H1 (cell line): ENCODE measurements around the gene ALPI. TPM values are rescaled to one million over a fixed set of nuclear protein-coding genes. Genes with fewer than 3 reads are reported as not detected.

Experiments
- BRCA1 ChIP-seq: IDR thresholded peaks from 2 replicates; pipeline ENCODE4 v1.6.1; 2012; ENCODE audit warnings: low read depth, low read length, improper control_type of control experiment
- CTBP2 ChIP-seq: IDR thresholded peaks from 2 replicates; pipeline ENCODE4 v1.7.0; 2011; ENCODE audit warnings: borderline replicate concordance, mild to moderate bottlenecking, moderate library complexity, mixed read lengths, low read length; ENCODE audit not compliant: insufficient read depth, insufficient read length
- PHF8 ChIP-seq: fragments of 200-600 bp; sonication (generic); conservative IDR thresholded peaks from 2 replicates; pipeline ENCODE4 v1.7.1; 2012; ENCODE audit warnings: low read depth, mild to moderate bottlenecking, inconsistent platforms, low read length, moderate library complexity
- SIN3A ChIP-seq, 2 experiments: IDR thresholded peaks in 1 of 2; conservative IDR thresholded peaks in 1 of 2; 2 replicates each; pipeline ENCODE4 v1.6.1; 2011 to 2012; ENCODE audit warnings: low read length in 2 of 2, improper control_type of control experiment in 1 of 2, low read depth in 1 of 2, mild to moderate bottlenecking in 1 of 2
- SP1 ChIP-seq: IDR thresholded peaks from 2 replicates; pipeline ENCODE4 v1.6.1; 2011; ENCODE audit warnings: low read depth, low read length
- ZNF274 ChIP-seq: IDR thresholded peaks from 2 replicates; pipeline ENCODE4 v1.7.0; 2012; ENCODE audit warnings: low read length, borderline replicate concordance; ENCODE audit errors: extremely low read depth
- polyA plus RNA-seq, 7 experiments: library from polyadenylated mRNA; depleted of rRNA in 3 of 7; stranded (reverse) in 5 of 7; unstranded in 2 of 7; fragments of >200 nt in 5 of 7; fragments of 200-250 nt in 2 of 7; gene quantifications; 1 replicate in 5 of 7; 2 replicates in 1 of 7; 4 replicates in 1 of 7; pipeline versions ENCODE4 v1.2.1 to v1.2.3, GENCODE V29; 2011 to 2013; ENCODE audit warnings: missing spikeins in 2 of 7, mixed read lengths in 2 of 7
- total RNA-seq: library from RNA; stranded (reverse); fragmentation: NEBNext Ultra II Directional; extraction: Animal tissue kit (Norgen Biotek cat#: 25700); gene quantifications from 2 replicates; pipeline ENCODE4 v1.2.1, GENCODE V29; 2021
- TF ChIP-seq, protein P1 (sequence below): fragments of 300-600 bp; sonication (generic); IDR thresholded peaks from 2 replicates; pipeline ENCODE4 v1.7.1; 2012; ENCODE audit warnings: low read length, moderate library complexity, mild to moderate bottlenecking, inconsistent platforms; ENCODE audit not compliant: insufficient replicate concordance

ALPI gene
- total and polyA plus RNA-seq, 2 of the 8 experiments (the other 6 are each of a cell fraction or from before 2014, with no cell fraction given), result not detected

DNA sequence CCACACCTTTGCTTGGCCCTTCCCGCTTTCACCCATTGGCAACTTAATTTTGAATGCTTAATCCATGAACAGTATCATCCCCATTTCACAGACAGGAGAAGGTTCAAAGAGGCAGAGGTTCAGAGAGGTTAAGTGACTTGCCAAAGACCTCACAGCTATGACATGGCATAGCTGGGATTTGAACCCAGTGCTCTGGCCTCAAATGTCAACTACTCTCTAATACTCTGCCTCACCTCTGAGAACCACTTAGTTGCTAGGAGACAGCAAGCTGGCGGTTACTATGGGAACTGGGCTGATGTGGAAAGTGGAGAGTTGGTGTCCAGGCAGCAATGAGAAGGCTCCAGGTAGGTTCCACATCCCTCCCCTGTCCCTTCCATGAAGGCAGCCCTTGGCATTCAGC is 48.5 kb downstream of the ALPI start (continued):
- TF ChIP-seq, protein P1, sequence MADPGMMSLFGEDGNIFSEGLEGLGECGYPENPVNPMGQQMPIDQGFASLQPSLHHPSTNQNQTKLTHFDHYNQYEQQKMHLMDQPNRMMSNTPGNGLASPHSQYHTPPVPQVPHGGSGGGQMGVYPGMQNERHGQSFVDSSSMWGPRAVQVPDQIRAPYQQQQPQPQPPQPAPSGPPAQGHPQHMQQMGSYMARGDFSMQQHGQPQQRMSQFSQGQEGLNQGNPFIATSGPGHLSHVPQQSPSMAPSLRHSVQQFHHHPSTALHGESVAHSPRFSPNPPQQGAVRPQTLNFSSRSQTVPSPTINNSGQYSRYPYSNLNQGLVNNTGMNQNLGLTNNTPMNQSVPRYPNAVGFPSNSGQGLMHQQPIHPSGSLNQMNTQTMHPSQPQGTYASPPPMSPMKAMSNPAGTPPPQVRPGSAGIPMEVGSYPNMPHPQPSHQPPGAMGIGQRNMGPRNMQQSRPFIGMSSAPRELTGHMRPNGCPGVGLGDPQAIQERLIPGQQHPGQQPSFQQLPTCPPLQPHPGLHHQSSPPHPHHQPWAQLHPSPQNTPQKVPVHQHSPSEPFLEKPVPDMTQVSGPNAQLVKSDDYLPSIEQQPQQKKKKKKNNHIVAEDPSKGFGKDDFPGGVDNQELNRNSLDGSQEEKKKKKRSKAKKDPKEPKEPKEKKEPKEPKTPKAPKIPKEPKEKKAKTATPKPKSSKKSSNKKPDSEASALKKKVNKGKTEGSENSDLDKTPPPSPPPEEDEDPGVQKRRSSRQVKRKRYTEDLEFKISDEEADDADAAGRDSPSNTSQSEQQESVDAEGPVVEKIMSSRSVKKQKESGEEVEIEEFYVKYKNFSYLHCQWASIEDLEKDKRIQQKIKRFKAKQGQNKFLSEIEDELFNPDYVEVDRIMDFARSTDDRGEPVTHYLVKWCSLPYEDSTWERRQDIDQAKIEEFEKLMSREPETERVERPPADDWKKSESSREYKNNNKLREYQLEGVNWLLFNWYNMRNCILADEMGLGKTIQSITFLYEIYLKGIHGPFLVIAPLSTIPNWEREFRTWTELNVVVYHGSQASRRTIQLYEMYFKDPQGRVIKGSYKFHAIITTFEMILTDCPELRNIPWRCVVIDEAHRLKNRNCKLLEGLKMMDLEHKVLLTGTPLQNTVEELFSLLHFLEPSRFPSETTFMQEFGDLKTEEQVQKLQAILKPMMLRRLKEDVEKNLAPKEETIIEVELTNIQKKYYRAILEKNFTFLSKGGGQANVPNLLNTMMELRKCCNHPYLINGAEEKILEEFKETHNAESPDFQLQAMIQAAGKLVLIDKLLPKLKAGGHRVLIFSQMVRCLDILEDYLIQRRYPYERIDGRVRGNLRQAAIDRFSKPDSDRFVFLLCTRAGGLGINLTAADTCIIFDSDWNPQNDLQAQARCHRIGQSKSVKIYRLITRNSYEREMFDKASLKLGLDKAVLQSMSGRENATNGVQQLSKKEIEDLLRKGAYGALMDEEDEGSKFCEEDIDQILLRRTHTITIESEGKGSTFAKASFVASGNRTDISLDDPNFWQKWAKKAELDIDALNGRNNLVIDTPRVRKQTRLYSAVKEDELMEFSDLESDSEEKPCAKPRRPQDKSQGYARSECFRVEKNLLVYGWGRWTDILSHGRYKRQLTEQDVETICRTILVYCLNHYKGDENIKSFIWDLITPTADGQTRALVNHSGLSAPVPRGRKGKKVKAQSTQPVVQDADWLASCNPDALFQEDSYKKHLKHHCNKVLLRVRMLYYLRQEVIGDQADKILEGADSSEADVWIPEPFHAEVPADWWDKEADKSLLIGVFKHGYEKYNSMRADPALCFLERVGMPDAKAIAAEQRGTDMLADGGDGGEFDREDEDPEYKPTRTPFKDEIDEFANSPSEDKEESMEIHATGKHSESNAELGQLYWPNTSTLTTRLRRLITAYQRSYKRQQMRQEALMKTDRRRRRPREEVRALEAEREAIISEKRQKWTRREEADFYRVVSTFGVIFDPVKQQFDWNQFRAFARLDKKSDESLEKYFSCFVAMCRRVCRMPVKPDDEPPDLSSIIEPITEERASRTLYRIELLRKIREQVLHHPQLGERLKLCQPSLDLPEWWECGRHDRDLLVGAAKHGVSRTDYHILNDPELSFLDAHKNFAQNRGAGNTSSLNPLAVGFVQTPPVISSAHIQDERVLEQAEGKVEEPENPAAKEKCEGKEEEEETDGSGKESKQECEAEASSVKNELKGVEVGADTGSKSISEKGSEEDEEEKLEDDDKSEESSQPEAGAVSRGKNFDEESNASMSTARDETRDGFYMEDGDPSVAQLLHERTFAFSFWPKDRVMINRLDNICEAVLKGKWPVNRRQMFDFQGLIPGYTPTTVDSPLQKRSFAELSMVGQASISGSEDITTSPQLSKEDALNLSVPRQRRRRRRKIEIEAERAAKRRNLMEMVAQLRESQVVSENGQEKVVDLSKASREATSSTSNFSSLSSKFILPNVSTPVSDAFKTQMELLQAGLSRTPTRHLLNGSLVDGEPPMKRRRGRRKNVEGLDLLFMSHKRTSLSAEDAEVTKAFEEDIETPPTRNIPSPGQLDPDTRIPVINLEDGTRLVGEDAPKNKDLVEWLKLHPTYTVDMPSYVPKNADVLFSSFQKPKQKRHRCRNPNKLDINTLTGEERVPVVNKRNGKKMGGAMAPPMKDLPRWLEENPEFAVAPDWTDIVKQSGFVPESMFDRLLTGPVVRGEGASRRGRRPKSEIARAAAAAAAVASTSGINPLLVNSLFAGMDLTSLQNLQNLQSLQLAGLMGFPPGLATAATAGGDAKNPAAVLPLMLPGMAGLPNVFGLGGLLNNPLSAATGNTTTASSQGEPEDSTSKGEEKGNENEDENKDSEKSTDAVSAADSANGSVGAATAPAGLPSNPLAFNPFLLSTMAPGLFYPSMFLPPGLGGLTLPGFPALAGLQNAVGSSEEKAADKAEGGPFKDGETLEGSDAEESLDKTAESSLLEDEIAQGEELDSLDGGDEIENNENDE, result no peak
- TF ChIP-seq SIN3A (conservative IDR thresholded peaks at IDR 0.05 in 1 of 2, IDR thresholded peaks at IDR 0.05 in 1 of 2; ENCODE audit: low read depth in 1 of 2, low read length in 2 of 2) (0 out of 4 replicates have a peak, but pooled peaks of 1 of the 2 experiments have one; percentile 42), PHF8 (no peak), SP1 (no peak), BRCA1 (no peak), CTBP2 (no peak), ZNF274 (no peak)
